HG03571 (cell line): ENCODE measurements around the gene NDUFAF3.

ENCODE experiments used
- ATAC-seq: cut with Tn5 transposase; IDR thresholded peaks from one replicate; pipeline ENCODE4 v1.9.1; 2021; ENCODE audit not compliant: unreplicated experiment

NDUFAF3 gene

DNA sequence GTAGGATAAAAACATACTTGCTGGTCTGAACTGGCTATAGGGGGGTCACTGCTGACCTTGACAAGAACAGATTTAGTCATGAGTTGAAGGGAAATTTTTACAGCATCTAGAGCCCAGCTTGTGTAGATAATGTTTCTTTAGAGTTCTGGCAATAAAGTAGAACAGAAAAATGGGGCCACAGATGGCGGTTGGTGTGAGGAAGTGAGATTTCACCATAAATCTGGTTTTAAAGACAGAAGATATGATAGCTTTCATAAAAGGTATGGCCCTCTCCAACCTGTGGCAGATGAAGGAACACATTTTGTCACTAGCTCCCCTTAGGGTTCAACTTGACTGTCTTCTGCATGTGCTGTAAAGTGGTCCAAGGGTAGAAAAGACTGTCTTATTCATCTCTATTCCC, 31.6 kb downstream of the NDUFAF3 start:
- ATAC-seq = no peak

GRCh38 chr3:49054344-49054862, 32.5 kb downstream of the NDUFAF3 start:
- no peak for ATAC-seq

- no peak for ATAC-seq
These were observed 35.3 kb downstream of the NDUFAF3 start for GRCh38 chr3:49057268-49057667.

GRCh38 chr3:49058011-49058410, 36.1 kb downstream of the NDUFAF3 start:
- ATAC-seq = no peak
